Calu3 (cell line): ENCODE data around the gene IRF9. TPM values are rescaled to one million over a fixed set of nuclear protein-coding genes. Genes with fewer than 3 reads are reported as not detected.

Experiments used
- BruUV-seq: library from RNA; stranded (reverse); fragments of 400-500 nt; replicated peaks from 2 replicates; lab custom pipeline; 2021; lab: Mats Ljungman, UMichigan
- CTCF ChIA-PET: fragments of 300-600 bp; sonication (Branson Sonifier 250); formaldehyde crosslinking; loops from one replicate; lab custom pipeline; 2022; ENCODE audit warnings: antibody characterized with exemption; lab: Charles Lee
- DNase-seq: peaks from one replicate; pipeline ENCODE4 v3.0.0; 2022
- H3K27ac Mint-ChIP-seq: one replicate; pipeline ENCODE4 v1.8.0; 2022; ENCODE audit warnings: mixed read lengths; ENCODE audit not compliant: unreplicated experiment
- H3K27me3 Mint-ChIP-seq: one replicate; pipeline ENCODE4 v1.8.0; 2022; ENCODE audit warnings: mixed read lengths; ENCODE audit not compliant: unreplicated experiment
- H3K36me3 Mint-ChIP-seq: one replicate; pipeline ENCODE4 v1.8.0; 2022; ENCODE audit warnings: mild to moderate bottlenecking, moderate library complexity, mixed read lengths; ENCODE audit not compliant: insufficient read depth, unreplicated experiment
- H3K4me1 Mint-ChIP-seq: one replicate; pipeline ENCODE4 v1.8.0; 2022; ENCODE audit warnings: mild to moderate bottlenecking, low read depth, mixed read lengths; ENCODE audit not compliant: unreplicated experiment
- H3K4me3 Mint-ChIP-seq: one replicate; pipeline ENCODE4 v1.8.0; 2022; ENCODE audit warnings: mild to moderate bottlenecking, low read depth, moderate library complexity, mixed read lengths; ENCODE audit not compliant: unreplicated experiment
- H3K9me3 Mint-ChIP-seq: one replicate; pipeline ENCODE4 v1.8.0; 2022; ENCODE audit warnings: low read depth, mixed read lengths; ENCODE audit not compliant: unreplicated experiment
- CTCF ChIP-seq: fragments of 200-600 bp; IDR thresholded peaks from one replicate; pipeline ENCODE4 v1.8.0; 2022; ENCODE audit warnings: antibody characterized with exemption; ENCODE audit not compliant: unreplicated experiment
- intact Hi-C: fragments of 100-400 bp; cut with micrococcal nuclease; formaldehyde crosslinking; loops from one replicate; pipeline ENCODE4 v1.10.0; 2022; ENCODE audit not compliant: unreplicated experiment
- total RNA-seq: library from RNA; stranded (reverse); gene quantifications from 2 replicates; pipeline ENCODE4 v1.2.3, GENCODE V29; 2022

IRF9 gene
- total RNA-seq, 1 experiment from 2014 or later: 124 TPM

GRCh38 chr14:24132976-24133375 lies 28.1 kb upstream of the IRF9 start:
- no peak for DNase-seq
- Mint-ChIP-seq H3K27me3 (no peaks in the 10 kb centered on the region), H3K4me1 (peaks cover 20% of the 10 kb centered on the region), H3K27ac (no peak overlapping the region), H3K36me3 (peaks cover 25% of the 10 kb centered on the region), H3K9me3 (no peaks in the 10 kb centered on the region), H3K4me3 (no peak overlapping the region)
- CTCF ChIA-PET: no interaction called here
- intact Hi-C loops: no loop called here
- BruUV-seq: no TSS peak
- TF ChIP-seq CTCF: no peak

DNA sequence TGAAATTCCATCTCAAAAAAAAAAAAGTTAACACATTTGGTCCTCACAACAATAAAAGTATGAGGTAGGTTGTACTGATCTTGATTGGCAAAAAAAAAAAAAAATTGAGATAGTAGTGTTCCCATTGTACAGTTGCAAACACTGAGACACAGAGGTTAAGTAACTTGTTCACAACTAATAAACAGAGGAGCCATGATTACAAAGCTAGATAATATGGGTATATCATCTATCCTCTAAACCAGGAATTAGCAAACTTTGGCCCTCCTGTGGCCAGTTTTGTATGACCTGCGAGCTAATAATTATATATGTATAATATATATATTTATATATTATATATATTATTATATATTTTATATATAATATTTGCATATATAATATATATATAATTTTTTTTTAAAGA lies 27.3 kb upstream of the IRF9 start:
- intact Hi-C loops: no loop called here
- Mint-ChIP-seq H3K9me3 (no peaks in the 10 kb centered on the region), H3K27ac (no peak overlapping the region), H3K27me3 (no peaks in the 10 kb centered on the region), H3K4me3 (no peak overlapping the region), H3K4me1 (peaks cover 20% of the 10 kb centered on the region), H3K36me3 (peaks cover 32% of the 10 kb centered on the region)
- BruUV-seq: no TSS peak
- TF ChIP-seq CTCF: no peak
- DNase-seq: no peak
- CTCF ChIA-PET: no interaction called here

DNA sequence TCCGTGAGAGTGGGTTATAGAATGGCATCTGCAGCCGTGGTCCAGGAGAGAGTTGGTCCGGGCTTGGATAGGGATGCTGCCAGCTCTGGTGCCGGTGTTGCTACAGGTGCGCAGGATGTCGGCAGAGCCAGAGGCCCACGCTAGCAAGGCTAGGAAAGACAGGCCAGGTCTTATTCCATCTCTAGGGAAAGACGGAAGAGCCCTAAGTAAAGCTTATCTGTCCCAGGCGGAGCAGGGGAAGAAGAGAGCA lies 25.6 kb upstream of the IRF9 start:
- no peak for DNase-seq
- Mint-ChIP-seq H3K27me3 (no peaks in the 10 kb centered on the region), H3K27ac (peak overlapping the region; percentile 69), H3K36me3 (peaks cover 40% of the 10 kb centered on the region), H3K4me1 (peaks cover 30% of the 10 kb centered on the region), H3K4me3 (peak overlapping the region; percentile 82), H3K9me3 (no peaks in the 10 kb centered on the region)
- intact Hi-C loops: no loop called here
- no TSS peak for BruUV-seq
- TF ChIP-seq CTCF: no peak
- CTCF ChIA-PET: interaction anchor here (0.9 to 2.5 kb wide), 7 partner anchors 12 to 56 kb away, joined by 3 to 9 read pairs (median 5); partner anchors contain the start of genes DCAF11, IRF9, NRL and PCK2

DNA sequence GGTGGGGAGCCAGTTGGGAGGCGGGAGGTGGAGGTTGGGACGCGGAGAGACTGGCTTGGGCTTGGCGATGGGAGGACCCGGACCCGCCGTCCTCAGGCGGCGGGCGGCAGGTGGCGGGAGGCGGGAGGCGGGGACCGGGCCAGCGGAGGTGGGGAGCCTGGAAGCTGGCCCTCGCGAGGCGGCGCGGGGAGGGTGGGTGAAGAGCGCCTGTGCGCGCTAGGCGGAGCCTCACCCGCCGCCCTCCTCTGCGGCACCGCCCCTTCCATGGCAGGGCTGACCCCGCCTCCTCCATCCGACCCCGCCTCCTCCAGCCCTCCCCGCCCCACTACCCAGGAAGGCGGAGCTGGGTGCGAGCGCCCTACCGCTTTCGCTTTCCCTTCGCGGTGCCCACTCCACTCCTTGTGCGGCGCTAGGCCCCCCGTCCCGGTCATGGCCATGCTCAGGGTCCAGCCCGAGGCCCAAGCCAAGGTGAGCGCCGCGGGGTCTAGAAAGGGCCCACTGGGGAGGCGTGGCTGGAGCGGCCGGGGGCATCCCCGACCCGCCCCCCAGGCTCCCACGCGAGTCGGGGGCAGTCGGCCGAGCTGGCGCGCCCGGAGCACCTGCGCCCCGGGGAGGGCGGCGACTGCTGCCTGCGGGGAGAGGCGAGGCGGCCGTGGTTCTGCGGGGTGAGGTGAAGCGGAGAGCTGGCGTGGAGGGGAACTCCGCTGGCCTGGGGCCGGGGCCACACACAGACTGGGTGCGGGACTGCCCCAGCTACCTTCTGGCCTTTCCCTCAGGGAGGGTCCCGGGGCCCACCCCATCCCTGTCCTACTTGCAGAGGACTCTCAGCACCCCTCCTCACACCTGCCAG lies 25.0 kb upstream of the IRF9 start, which contains the start of gene PSME1:
Gene PSME1, plus strand, starts transcription at position 361 of the 850 bp plus-strand sequence. Its CDS starts 69 bp downstream, at position 430.
- Mint-ChIP-seq H3K27ac (peak within 1 kb of the TSS; percentile 69), H3K27me3 (no peaks in the 10 kb centered on the region), H3K4me1 (peaks cover 30% of the 10 kb centered on the region), H3K9me3 (no peaks in the 10 kb centered on the region), H3K36me3 (peaks cover 46% of the 10 kb centered on the region), H3K4me3 (peak within 1 kb of the TSS; percentile 82)
- BruUV-seq: no TSS peak
- CTCF ChIA-PET: interaction anchor here (0.9 to 2.5 kb wide), 7 partner anchors 11 to 56 kb away, joined by 3 to 9 read pairs (median 5); partner anchors contain the start of genes DCAF11, IRF9, NRL and PCK2
- intact Hi-C loops: no loop called here
- no peak for TF ChIP-seq CTCF
- peak; percentile 96 for DNase-seq
